Measurements from ENCODE around the gene MYH15.

- TF ChIP-seq CTCF (IDR thresholded peaks at IDR 0.05; ENCODE audit: control extremely low read depth in 1 of 3, insufficient read depth in 1 of 3, low read depth in 1 of 3, low read length in 3 of 3) = no peak
- no peak for TF ChIP-seq PHF8 (conservative IDR thresholded peaks at IDR 0.05; ENCODE audit: low read depth, low read length)
- TF ChIP-seq EZH2 (IDR thresholded peaks at IDR 0.05; ENCODE audit: low read depth, low read length, severe bottlenecking) = no peak
- TF ChIP-seq JUND (IDR thresholded peaks at IDR 0.05; ENCODE audit: low read length) = no peak
- no peak for TF ChIP-seq POLR2A (IDR thresholded peaks at IDR 0.05; ENCODE audit: control extremely low read depth in 1 of 2, low read depth in 2 of 2, low read length in 2 of 2)
- TF ChIP-seq E2F6 (IDR thresholded peaks at IDR 0.05) = no peak
- TF ChIP-seq SIX5 (IDR thresholded peaks at IDR 0.05; ENCODE audit: low read depth, low read length) = no peak
- no peak for TF ChIP-seq POLR2AphosphoS5 (IDR thresholded peaks at IDR 0.05; ENCODE audit: low read depth, low read length)
- TF ChIP-seq CBX5 (IDR thresholded peaks at IDR 0.05; ENCODE audit: low read depth, low read length) = no peak
- no peak for TF ChIP-seq ZNF274 (IDR thresholded peaks at IDR 0.05; ENCODE audit: borderline replicate concordance, extremely low read depth, low read length)
- no peak for TF ChIP-seq EP300 (IDR thresholded peaks at IDR 0.05; ENCODE audit: borderline replicate concordance in 1 of 2, low read depth in 2 of 2, low read length in 2 of 2)
- TF ChIP-seq TBP (IDR thresholded peaks at IDR 0.05; ENCODE audit: low read depth, low read length) = no peak
These were observed 167.4 kb downstream of the MYH15 start for GRCh38 chr3:108342837-108343486.
